ENCODE data around the gene NKX2-3. TPM values are rescaled to one million over a fixed set of nuclear protein-coding genes. Genes with fewer than 3 reads are reported as not detected.

Gene NKX2-3
- polyA plus RNA-seq, 3 donors: not detected

DNA sequence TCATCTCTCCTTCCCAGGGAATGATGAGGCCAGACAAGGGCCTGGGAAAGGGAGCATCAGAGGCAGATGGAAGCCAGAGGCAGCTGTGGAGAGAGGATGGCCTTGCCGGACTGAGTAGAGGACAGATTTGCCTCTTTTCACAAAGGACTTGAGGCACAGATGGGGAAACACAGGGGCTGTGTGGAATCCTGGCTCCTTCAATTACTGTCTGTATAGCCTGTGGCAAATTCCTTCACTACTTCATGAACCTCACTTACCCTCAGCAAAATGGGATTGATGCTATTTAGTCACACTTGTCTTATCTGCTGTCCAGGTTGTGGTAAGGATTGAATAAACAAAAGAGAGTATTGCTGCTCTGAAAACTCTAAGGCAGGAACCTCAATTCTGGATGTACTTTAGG, 47.2 kb downstream of the NKX2-3 start:
- no peak for DNase-seq

DNA sequence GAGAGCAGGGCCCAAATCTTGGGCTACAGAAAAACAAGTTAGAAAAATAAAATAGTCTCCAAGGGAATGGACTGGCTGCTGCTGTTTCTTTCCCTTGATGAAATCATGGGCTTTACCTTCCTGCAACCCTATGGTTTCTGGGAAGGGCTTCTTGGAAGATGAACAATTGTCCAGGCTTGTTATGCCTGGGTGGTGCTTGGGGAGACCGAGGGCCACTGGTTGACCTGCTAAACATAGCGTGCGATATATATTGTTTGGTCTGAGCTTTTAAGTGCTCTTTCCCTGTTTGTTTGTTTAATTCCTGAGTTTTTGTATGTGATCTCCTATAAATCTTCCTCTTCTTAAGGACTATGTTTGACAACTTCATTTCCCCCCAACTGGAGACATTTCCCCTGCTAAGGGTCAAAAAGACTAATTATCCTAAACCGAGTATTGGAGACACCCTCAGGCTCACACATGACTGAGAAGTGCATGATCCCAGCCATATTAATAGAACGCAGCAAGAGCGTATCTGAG, 49.6 kb downstream of the NKX2-3 start:
- DNase-seq: no peak

DNA sequence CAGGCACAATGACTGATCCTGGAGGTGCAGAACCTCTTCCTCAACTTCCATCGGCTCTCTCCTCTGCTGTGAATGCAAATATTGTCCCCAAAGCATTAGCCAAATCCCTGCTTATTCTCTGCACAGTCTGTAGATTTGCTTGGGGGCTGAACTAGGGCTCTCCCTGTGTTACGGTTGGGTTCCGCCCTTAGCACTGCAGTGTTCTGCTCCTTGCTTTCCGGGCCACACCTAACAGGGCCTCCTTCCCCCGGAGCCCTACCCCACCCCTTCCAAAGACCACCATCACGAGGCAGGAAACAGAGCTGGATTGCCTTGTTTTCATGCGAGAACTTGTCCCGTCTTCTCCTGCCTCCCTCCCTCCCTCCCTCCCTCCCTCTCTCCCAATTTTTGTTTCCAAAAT, 50.9 kb downstream of the NKX2-3 start:
- no peak for DNase-seq

Other genes starting within 250 kb of the NKX2-3 start
- gene CNNM1, start 203.6 kb upstream of the NKX2-3 start, polyA plus RNA-seq (ENCODE audit: insufficient read length in 3 of 3): 1 to 10 TPM; 1.5 to 2.1 (median 1.9) TPM
- gene GOT1, start 102.3 kb upstream of the NKX2-3 start, polyA plus RNA-seq (ENCODE audit: insufficient read length in 3 of 3): 10 to 100 TPM; 80.3 to 93.4 (median 86.6) TPM
- 10 to 100 TPM; 37.0 to 52.8 (median 43.2) TPM for gene SLC25A28, start 87.5 kb downstream of the NKX2-3 start, polyA plus RNA-seq (ENCODE audit: insufficient read length in 3 of 3)
- 10 to 100 TPM; 18.9 to 22.2 (median 20.9) TPM for gene ENTPD7, start 126.6 kb downstream of the NKX2-3 start, polyA plus RNA-seq (ENCODE audit: insufficient read length in 3 of 3)
- gene COX15, start 199.2 kb downstream of the NKX2-3 start, polyA plus RNA-seq (ENCODE audit: insufficient read length in 3 of 3): 10 to 100 TPM; 43.0 to 62.7 (median 59.8) TPM
- 10 to 100 TPM; 23.6 to 28.6 (median 25.2) TPM for gene CUTC, start 199.3 kb downstream of the NKX2-3 start, polyA plus RNA-seq (ENCODE audit: insufficient read length in 3 of 3)
- 10 to 100 TPM in 2 of 3 donors, 1 to 10 TPM in 1; 9.2 to 14.3 (median 13.8) TPM for gene ABCC2, start 249.7 kb downstream of the NKX2-3 start, polyA plus RNA-seq (ENCODE audit: insufficient read length in 3 of 3)